Stimulated activated CD4-positive, alpha-beta T cell treated with anti-CD3 and anti-CD28 coated beads, Interleukin-2, amount 100 ng/mL, for 4 hours (primary cell): Measurements from ENCODE around the gene DHCR24.

Experiments
- DNase-seq: peaks from one replicate; pipeline ENCODE4 v3.0.0-alpha.2; 2020; ENCODE audit warnings: low read depth

The DHCR24 gene

DNA sequence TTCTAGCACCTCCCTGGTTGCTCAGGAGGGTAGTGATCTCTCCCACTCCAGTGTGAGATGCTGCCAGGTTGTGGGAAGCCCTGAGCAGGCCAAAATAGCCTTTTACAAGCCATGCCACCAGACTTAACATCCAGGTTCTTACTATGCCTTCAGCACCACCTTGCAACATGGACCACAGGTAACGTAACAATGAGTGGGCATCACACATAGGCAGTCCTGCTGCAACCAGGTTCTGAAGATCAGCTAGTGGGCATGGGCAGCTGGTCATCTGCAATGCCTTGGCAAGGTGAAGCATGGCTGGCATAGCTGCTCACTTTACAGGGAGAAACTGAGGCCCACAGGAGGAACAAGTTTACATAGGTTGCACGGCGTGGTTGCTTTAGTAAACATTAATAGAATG is 40.7 kb downstream of the DHCR24 start:
- DNase-seq = no peak

DNA sequence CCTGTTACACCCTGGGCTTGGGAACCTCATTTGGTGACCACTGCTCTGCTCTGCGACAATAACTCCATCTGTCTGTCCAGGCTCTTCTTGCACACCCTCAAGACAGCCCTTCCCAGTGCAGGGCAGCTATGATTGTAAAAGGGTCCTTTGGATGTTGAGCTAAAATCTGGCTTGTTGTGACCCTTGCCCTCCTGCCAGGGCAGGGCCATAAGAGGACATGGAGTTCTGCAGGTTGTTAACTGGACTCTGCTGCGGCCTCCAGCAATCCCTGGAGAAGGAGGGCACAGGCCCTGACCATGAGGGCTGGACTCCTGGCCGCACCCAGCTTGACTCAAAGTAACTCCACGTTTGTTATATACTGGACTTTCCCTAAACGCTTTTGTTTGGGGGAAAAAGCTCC is 41.2 kb downstream of the DHCR24 start:
- DNase-seq = no peak

DNA sequence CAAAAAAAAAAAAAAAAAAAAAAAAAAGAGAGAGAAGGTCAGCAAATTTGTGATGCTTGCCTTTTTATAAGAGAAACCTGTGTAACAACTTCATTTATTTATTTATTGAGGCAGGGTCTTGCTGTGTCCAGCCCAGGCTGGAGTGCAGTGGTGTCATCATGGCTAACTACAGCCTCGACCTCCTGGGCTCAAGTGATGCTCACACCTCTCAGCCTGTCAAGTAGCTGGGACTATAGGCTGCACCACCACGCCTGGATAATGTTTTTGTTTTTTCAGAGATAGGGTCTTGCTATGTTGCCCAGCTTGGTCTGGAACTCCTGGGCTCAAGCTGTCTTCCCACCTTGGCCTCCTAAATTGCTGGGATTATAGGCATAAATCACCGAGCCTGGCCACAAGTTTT is 42.4 kb downstream of the DHCR24 start:
- DNase-seq = no peak

DNA sequence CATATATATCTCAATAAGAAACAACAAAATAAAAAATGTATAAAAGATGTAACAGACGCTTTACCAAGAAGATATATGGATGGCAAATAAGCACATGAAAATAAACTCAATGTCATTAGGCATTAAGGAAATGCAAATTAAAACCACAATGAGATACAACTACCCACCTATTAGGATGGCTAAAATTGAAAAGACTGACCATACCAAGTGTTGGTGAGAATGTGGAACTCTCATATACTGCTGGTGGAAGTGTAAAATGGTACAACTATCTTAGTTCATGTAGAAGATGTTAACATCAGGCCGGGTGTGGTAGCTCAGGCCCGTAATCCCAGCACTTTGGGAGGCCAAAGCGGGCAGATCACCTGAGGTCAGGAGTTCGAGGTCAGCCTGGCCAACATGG is 43.5 kb downstream of the DHCR24 start:
- no peak for DNase-seq

DNA sequence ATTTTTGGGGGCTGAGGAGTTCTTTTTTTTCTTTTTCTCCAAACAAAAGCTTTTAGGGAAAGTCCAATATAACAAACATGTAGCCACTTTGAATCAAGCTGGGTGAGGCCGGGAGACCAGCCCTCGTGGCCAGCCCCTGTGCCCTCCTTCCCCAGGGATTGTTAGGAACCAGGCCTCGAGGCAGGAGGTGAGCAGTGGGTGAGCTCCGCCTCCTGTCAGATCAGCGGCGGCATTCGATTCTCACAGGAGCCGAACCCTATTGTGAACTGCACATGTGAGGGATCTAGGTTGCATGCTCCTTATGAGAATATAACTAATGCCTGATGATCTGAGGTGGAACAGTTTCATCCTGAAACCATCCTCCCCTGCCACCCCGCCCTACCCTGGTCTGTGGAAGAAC is 44.0 kb downstream of the DHCR24 start:
- DNase-seq = no peak

DNA sequence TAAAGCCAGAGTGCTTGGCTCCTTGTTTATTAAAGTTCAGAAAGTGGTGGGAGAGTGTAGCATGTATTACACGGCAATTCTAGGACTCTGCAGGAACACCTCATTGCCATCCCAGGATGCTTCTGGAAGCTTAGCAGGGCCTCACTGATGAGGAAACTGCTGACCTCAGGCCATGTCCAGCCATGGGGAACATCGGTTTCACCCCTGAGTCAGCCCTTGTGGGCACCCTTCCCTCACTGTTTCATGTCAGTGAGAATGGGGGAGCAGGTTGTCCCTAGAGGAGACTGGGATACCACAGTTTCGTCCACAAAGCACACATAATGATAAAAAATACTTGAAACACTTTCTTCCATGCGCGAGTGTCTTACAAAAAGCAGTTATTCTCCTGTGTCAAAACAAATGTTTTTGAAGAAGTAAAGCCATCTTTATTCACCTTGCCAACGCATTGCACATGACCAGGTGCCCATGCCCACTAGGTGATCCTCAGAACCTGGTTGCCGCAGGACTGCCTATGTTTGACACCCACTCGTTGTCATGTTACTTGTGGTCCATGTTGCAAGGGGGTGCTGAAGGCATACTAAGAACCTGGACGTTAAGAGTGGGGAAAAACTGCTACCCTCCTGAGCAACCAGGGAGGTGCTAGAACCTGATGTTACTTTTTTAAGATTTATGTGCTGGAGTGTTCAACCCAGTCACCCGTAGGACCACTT is 44.6 kb downstream of the DHCR24 start:
- DNase-seq = no peak

DNA sequence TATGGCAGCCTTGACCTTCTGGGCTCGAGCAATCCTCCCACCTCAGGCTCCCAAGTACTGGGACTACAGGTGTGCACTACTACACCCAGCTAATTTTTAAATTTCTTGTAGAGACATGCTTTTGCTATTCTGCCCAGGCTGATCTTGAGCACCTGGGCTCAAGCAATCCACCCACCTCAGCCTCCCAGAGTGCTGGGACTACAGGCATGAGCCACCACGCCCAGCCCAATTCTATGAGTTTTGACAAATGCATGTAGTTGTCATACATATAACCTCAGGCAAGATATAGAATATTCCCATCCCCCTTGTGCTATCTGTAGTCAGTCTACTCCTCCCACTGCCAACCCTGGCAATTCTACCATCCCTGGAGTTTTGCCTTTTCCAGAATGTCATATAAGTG is 47.2 kb downstream of the DHCR24 start:
- DNase-seq = no peak

DNA sequence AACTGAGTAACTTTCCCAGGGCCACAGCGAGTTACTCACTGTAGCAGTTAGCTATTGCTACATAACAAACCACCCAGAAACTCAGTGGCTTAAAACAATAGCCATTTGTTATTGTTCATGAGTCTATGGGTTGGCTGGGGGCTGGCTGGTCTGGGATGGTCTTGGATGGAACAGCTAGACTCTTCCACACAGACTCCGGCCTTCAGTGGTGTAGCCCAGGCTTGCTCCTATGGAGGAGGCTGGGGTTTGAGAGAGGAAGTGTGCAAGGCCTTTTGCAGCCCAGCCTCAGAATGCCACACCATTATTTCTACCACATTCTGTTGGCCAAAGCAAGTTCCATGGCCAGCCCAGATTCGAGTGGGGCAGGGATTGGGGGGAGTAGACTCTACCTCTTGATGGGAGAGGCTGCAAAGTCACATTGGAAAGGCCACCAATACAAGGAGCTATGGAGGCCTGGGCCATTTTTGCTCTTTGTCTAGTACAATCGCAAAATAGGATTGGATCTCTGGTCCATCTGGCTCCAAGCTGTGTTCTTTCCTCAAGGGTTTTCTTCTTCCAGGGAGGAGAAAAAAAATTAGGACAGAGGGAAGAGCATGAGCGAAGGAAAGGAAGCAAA is 48.3 kb downstream of the DHCR24 start:
- no peak for DNase-seq

DNA sequence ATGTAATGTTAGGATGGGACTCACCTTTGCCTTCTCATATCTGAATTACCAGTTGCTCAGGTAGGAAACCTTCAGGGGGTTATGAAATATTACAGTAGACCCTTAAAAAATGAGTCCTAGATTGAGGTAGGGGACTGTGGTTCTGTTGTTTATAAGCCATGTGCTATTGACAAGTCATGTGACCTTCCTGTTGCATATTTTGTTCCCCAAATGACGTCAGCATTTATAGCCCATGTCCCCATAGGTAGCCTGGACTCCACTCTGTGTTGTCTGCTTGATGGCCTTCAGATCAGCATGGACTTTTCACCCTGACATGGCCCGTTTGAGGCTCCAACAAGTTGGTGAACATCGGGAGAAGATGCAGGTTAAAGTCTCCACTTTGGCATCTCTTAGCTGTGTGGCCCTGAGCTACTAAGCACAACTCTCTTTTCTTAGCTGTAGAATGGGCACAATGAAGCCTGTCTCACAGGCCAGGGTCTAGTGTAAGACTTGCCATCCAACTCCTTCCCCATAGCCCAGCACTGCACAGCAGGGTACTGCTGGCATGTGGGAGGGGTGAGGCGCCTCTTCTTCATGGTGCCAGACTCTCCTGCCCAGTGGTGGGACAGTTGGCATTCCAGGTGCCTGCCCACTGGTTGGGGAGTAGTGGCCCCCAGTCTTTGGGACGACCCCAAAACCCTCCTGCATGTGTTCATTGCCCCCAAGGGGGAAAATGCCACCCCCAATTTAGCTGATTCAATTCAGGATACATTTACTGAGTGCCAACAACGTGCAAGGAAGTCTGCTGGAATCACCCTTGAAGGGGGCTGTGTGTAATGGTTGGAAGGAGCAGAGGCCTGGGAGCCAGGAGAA is 49.8 kb downstream of the DHCR24 start:
- no peak for DNase-seq

DNA sequence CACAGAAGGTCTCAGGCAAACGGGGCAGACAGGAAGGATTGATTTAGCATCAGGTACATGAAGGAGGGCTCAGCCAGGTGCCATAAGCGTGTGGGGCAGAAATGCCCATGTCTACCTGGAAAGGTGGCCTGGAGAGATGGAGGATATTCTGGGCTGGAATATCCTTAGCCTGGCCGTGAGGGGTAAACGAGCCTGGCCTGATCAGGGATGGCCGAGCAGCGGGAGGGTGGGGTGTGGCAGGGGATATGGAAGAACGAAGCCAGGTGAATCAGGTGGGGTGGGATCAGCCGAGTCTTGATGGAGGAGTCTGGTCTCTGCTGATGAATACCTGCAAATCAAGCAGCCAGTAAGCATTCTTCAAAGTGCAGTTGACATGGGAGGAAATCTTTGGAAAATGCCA is 50.4 kb downstream of the DHCR24 start:
- no peak for DNase-seq

DNA sequence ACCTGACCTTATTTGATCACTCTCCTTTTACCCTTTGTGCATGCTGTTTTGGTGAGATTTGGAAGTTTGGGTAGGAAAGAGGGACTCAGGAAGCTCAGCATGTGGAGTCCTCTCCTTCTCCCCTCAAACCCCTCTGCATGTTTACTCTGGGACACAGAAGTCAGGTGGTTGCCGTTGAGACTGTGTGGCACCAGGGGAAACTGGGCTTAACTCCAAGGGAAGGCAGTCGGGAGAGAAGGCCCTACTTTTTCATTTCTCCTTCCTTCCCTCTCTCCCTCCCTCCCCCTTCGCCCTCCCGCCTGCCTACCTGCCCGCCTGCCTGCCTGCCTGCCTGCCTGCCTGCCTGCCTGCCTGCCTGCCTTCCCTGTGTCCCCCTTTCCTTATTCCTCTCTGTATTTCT is 51.0 kb downstream of the DHCR24 start:
- DNase-seq = no peak

DNA sequence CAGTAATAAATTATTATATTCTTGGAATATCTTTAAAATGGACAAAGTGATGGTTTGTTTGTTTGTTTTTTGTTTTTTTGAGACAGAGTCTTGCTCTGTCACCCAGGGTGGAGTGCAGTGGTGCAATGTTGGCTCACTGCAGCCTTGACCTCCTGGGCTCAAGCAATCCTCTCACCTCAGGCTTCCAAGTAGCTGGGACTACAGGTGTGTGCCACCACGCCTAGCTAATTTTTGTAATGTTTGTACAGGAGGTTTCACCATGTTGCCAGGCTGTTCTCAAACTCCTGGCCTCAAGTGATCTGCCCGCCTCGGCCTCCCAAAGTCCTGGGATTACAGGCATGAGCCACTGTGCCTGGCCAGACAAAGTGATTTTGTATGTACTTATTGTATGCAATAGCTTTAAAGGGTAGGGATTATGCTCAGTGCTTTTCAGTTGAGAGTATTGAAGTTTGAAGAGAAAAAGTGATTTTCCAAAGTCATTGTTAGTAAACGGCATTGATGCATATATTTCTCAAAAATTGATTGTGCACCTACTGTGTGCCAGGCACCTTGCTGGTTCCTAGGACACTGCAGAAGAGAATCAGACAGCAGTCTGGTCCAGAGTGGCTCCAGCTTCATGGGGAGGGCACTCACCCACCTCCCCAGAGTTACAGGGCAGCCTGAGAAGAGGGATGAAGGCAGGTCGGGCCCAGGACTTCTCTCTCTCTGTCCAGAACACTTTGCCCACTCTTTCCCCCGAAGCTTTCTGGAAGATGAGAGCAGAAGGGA is 51.7 kb downstream of the DHCR24 start:
- no peak for DNase-seq

DNA sequence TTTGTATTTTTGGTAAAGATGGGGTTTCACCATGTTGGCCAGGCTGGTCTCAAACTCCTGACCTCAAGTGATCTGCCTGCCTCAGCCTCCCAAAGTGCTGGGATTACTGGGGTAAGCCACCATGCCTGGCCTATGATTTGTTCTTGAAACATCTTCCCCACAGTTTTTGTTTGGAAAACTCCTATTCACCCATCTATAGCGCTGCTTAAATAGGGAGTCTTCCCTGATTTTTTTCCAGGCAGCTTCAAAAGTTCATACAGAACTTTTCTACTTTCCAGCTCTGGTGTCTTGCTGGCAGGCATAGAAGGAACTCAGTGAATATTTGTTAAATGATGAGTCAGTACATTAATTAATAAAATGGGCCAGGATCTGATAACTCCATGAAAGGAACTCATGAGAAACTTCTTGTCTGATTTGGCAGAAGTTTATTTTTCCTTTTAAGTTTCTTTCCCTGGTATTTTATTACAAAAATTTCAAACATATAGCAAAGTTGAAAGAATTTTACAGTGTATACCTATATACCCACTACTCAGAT is 52.9 kb downstream of the DHCR24 start:
- DNase-seq = no peak

DNA sequence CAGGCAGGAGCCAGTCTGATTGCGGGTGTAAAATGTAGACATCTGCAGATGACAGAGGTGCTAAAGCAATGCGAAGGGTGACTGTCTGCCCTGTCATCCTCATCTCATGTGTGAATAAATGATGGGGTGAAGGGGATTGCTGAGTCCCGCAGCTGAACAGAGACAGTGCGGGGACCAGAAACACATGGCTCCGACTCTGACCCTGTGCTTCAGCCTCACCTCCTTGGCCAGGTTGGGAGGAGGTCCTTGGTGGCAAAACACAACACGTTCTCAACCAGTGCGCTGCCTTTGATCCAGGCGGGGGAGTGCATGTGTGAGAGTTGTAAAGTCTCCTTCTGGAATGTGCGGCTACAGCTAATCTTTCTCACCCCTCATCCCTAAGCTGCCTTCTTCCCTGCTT is 53.9 kb downstream of the DHCR24 start:
- DNase-seq = no peak

DNA sequence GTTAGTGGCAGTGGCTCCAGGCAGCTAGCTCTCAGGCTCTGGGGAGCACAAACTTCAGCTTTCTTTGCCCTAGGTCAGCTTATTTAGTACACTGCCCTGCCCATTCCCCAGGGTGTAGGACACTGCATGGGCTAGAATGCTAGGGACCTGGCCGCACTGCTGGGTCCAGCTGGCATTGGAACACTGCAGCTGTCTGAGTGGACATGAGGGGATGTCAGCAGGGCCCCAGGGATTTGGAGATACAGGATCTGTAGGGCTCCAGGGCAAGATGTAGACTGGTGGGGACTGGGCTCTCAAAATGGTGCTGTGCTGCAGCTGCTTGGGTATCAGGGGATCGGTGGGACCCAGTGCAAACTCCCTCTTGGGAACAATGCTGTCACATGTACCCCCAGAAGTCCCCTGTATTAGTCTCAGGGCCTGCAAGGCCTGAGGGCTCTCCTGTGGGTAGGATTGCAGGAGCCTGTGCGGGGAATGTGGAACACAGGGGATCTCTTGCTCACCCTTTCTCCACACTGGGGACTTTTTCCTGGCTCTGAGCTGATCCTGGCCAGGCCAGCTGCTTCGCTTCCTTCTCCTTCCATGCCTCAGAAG is 60.7 kb downstream of the DHCR24 start:
- no peak for DNase-seq

DNA sequence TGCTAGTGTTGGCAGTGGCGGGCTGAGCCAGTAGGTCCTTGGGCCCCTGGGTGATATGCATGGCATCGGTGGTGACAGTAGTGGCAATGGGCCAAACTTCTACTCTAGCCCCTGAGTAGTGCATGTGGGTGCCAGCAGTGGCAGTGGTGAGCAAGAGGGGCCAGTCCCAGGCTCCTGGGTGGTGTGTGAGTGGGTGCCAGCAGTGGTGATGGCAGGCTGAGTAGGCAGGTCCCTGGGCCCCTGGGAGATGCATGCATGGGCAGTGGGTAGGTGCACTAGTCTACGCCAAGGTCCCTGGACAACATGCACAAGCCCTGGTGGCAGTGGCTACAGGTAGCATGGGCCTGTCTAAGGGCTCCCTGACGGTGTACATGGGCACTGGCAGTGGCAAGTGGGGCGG is 61.3 kb downstream of the DHCR24 start:
- no peak for DNase-seq

DNA sequence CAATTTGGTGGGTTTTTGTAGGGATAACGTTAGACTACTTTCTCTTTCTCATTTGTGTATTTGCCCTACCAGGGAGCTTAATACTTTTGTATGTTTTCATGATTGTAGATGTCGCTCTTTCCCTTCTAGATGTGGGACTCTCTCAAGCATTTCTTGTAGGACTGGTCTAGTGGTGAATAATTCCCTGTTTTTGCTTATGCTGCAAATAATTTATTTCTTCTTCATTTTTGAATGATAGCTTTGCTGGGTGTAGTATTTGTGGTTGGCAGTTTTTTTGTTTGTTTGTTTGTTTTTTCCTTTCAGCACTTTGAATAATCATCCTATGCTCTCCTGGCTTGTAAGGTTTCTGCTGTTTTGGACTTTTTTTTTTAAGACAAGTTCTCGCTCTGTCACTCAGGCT is 63.3 kb downstream of the DHCR24 start:
- no peak for DNase-seq

DNA sequence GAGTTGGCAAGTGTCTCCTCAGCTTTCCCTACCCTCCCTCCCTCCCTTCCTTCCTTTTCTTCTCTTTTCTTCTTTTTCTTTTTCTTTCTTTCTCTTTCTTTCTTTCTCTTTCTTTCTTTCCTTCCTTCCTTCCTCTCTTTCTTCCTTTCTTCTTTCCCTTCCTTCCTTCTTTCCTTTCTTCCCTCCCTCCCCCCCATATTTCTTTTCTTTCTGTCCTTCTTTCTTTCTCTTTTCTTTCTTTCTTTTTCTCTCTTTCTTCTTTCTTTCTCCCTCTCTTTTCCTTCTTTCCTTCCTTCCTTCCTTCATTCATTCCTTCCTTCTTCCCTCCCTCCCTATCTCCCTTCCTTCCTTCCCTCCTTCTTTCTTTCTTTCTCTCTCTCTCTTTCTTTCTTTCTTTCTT is 67.3 kb downstream of the DHCR24 start:
- no peak for DNase-seq

DNA sequence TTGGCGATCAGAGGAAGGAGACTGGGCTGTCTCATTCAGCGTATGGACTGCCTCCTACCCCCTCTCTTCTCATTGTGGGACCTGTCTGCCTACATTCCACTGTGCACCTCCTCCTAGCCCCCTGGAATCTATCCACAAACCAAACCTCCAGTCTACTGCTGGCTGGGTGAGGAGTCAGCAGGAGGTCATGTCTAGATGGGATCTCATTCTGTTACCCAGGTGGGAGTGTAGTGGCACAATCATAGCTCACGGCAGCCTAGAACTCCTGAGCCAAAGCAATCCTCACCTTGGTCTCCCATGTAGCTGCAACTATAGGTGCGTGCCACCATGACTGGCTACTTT is 67.8 kb downstream of the DHCR24 start:
- no peak for DNase-seq

DNA sequence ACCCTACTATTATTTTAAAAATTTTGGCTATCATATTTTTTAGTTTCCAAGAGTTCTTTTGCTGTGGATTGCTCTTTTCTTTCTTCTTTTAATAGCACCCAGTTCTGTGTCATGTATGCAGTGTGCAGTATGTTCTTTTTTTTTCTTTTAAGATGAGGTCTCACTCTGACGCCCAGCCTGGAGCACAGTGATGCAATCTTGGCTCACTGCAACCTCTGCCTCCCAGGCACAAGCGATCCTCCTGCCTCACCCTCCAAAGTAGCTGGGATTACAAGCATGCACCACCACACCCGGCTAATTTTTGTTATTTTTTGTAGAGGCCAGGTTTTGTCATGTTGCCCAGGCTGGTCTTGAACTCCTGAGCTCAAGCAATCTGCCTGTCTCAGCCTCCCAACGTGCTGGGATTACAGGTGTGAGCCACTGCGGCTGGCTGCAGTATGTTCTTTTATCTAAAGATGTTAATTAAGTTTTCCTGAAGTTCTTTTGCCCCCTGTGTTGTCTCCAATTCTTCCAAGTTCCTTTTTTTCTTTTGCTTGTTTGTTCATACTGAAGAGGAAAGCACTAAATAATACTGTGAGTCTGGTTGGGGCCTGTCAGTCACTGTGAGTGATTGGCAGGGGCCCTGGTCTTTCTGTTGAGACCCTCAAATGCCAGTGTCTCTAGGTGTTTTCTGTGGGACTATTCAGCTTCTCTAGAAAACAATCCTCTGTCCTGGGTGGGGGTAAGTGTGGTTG is 68.4 kb downstream of the DHCR24 start:
- no peak for DNase-seq

DNA sequence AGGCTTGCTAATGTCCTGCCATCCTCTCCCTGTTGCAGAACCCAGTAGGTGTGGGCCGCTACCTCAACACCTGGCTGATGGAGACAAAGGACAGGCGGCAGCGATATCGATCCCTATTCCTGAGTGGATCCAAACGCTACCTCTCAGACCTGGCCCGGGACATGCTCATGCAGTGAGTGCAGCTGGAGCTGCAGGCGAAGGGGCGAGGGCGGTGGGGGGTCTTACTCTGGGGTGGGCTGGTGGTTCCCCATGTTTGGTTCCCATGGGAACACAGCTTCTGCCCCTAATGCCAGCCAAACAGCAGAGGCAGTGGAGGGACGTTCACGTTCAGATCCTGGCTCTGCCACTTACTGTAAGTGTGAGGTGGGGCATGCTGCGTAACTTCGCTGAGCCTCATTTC is 70.0 kb downstream of the DHCR24 start:
- DNase-seq = no peak
